ENCODE results near the gene PARN. TPM values are rescaled to one million over a fixed set of nuclear protein-coding genes. Genes with fewer than 3 reads are reported as not detected.

The PARN gene
- total and polyA plus RNA-seq, 2 of the 8 experiments (the other 6 are each of a cell fraction or from before 2014, with no cell fraction given): 24.5 to 44.6 TPM

- Histone ChIP-seq H3K9me3 (ENCODE audit: insufficient read depth in 2 of 2, low read depth in 1 of 2, low read length in 1 of 2) (no peaks in the 10 kb centered on the region), H3K23me2 (ENCODE audit: low read depth, low read length) (no peaks in the 10 kb centered on the region), H3K4ac (replicated peaks; ENCODE audit: insufficient read length, low read depth, low read length) (no peak overlapping the region), H2BK15ac (ENCODE audit: low read length) (no peak overlapping the region), H3K9ac (replicated peaks in 1 of 4; ENCODE audit: extremely low read depth in 1 of 4, low read depth in 3 of 4, low read length in 3 of 4) (no peak overlapping the region), H3K79me1 (ENCODE audit: low read depth, low read length) (peaks cover 2% of the 10 kb centered on the region), H2BK120ac (replicated peaks; ENCODE audit: low read depth, low read length) (no peak overlapping the region), H3K27me3 (replicated peaks in 1 of 4; ENCODE audit: control insufficient read depth in 3 of 4, extremely low read depth in 1 of 4, insufficient read depth in 3 of 4, low read length in 3 of 4) (no peaks in the 10 kb centered on the region), H2BK12ac (ENCODE audit: low read depth, low read length) (no peak overlapping the region), H4K8ac (ENCODE audit: extremely low read depth, insufficient read depth, low read length) (no peak overlapping the region), H3K4me3 (ENCODE audit: extremely low read depth in 1 of 4, insufficient read depth in 2 of 4, low read depth in 3 of 4, low read length in 4 of 4) (no peak overlapping the region), H4K20me1 (replicated peaks in 1 of 2; ENCODE audit: control insufficient read depth in 1 of 2, insufficient read depth in 2 of 2, low read length in 2 of 2) (no peaks in the 10 kb centered on the region), H3K4me2 (ENCODE audit: insufficient read depth in 1 of 2, low read depth in 2 of 2, low read length in 2 of 2) (peak overlapping the region in 1 of 2 experiments; percentile 12; a peak in 1 of 4 replicates), H3K18ac (ENCODE audit: extremely low read depth, low read length) (no peak overlapping the region), H4K91ac (replicated peaks; ENCODE audit: insufficient read length, low read length) (no peak overlapping the region), H3K14ac (ENCODE audit: insufficient read length) (no peak overlapping the region), H4K5ac (ENCODE audit: insufficient read length, low read depth, low read length) (no peak overlapping the region), H3K23ac (ENCODE audit: insufficient read length) (no peak overlapping the region), H3K36me3 (ENCODE audit: control insufficient read depth in 2 of 4, insufficient read depth in 4 of 4, low read length in 3 of 4) (no peaks in the 10 kb centered on the region), H3K27ac (ENCODE audit: low read depth, low read length) (peak overlapping the region; percentile 48; the same call in 1 of the 2 replicates), H2BK5ac (ENCODE audit: low read depth, low read length) (no peak overlapping the region), H3K4me1 (replicated peaks in 1 of 4; ENCODE audit: control insufficient read depth in 3 of 4, insufficient read depth in 4 of 4, low read length in 3 of 4) (peaks cover 0 to 8% (median 6%) of the 10 kb centered on the region in 4 experiments; a peak in 5 of 7 replicates), H3K56ac (replicated peaks; ENCODE audit: insufficient read length, low read depth, low read length) (no peak overlapping the region), H2AK5ac (ENCODE audit: low read depth, low read length) (no peak overlapping the region), H3K79me2 (ENCODE audit: control insufficient read depth in 1 of 2, insufficient read depth in 2 of 2, low read length in 2 of 2) (no peaks in the 10 kb centered on the region), H2BK20ac (ENCODE audit: low read length) (no peak overlapping the region), H2AFZ (ENCODE audit: low read length) (no peak overlapping the region)
- DNase-seq (ENCODE audit: low read depth in 1 of 2, low spot score in 2 of 2): no peak
- no peak for TF ChIP-seq CTBP2 (IDR thresholded peaks at IDR 0.05; ENCODE audit: borderline replicate concordance, insufficient read depth, insufficient read length, low read length)
- peak; percentile 82 for TF ChIP-seq CEBPB (IDR thresholded peaks at IDR 0.05; ENCODE audit: low read depth, low read length)
- POLR2A ChIA-PET (ENCODE audit: partially characterized antibody): no interaction called here
- FAIRE-seq: peak; percentile 71
- WGBS, 2 experiments (ENCODE audit: extremely low coverage in 1 of 2, insufficient coverage in 1 of 2, insufficient read length in 1 of 2, insufficient replicate concordance in 2 of 2, low coverage in 1 of 2, low lambda C conversion rate in 2 of 2, missing lambda C conversion rate in 1 of 2): 40% methylated on average over 4 of the region's 4 CpGs; no CpG with 5 or more reads in 1 of the 2 experiments
- CTCF ChIA-PET (ENCODE audit: partially characterized antibody): interaction anchor here (1.1 kb wide), 1 partner anchor 220 kb away, joined by 3 read pairs; no protein-coding TSS in a partner anchor
Observed at GRCh38 chr16:14509675-14510132, 120.4 kb downstream of the PARN start.
